Adrenal gland (tissue), 5 donors: ENCODE measurements around the gene SCN3A.

Experiments used
- CTCF ChIP-seq, 6 experiments: fragments of 450-650 bp in 4 of 6; fragments of 200-600 bp in 2 of 6; sonication (generic) in 1 of 6; IDR thresholded peaks; 1 replicate in 5 of 6; 2 replicates in 1 of 6; pipeline versions ENCODE4 v1.5.1 to v1.8.0; 2016 to 2021; ENCODE audit warnings: antibody characterized with exemption in 6 of 6, mild to moderate bottlenecking in 2 of 6, moderate library complexity in 1 of 6
- POLR2A ChIP-seq, 2 donors: fragments of 450-650 bp; IDR thresholded peaks; one replicate each; pipeline ENCODE4 v1.6.1; 2017; ENCODE audit warnings: antibody characterized with exemption in 2 of 2, mild to moderate bottlenecking in 2 of 2, moderate library complexity in 1 of 2
- donor health status: DM: no; HTN: no; CAD: no.

- TF ChIP-seq CTCF (IDR thresholded peaks at IDR 0.05): no peak
- no peak for TF ChIP-seq POLR2A (IDR thresholded peaks at IDR 0.05)
Measured at GRCh38 chr2:165074884-165075283, 129.0 kb downstream of the SCN3A start.
